ENCODE measurements around the gene ZSCAN5A. TPM values are rescaled to one million over a fixed set of nuclear protein-coding genes. Genes with fewer than 3 reads are reported as not detected.

ZSCAN5A gene
- total and polyA plus RNA-seq, 2 of the 13 experiments (the other 11 are each of a cell fraction or from before 2014, with no cell fraction given) = 9.5 to 17.8 TPM

- TF ChIP-seq ZZZ3 (CRISPR knock-in tag; IDR thresholded peaks at IDR 0.05; ENCODE audit: borderline replicate concordance) = no peak
These were observed 12.6 kb downstream of the ZSCAN5A start (continued) for GRCh38 chr19:56301886-56302620.

- Histone ChIP-seq H3K4me1 (ENCODE audit: insufficient read depth, low read length) (no peaks in the 10 kb centered on the region), H3K9ac (ENCODE audit: insufficient read depth, low read depth, low read length) (no peak overlapping the region), H3K4me3 (replicated peaks in 1 of 3; ENCODE audit: insufficient read depth in 1 of 3, low read depth in 2 of 3, low read length in 3 of 3) (no peak overlapping the region), H3K9me3 (ENCODE audit: low read length) (no peaks in the 10 kb centered on the region), H4K20me1 (ENCODE audit: insufficient read depth, low read length) (no peaks in the 10 kb centered on the region), H3K79me2 (ENCODE audit: insufficient read depth, low read length) (no peaks in the 10 kb centered on the region), H2AFZ (ENCODE audit: low read length) (no peak overlapping the region), H3K27me3 (ENCODE audit: control insufficient read depth in 1 of 2, insufficient read depth in 2 of 2, low read length in 2 of 2) (no peaks in the 10 kb centered on the region), H3K27ac (ENCODE audit: extremely low read length, insufficient read depth, low read length) (no peak overlapping the region), H3K36me3 (replicated peaks in 1 of 2; ENCODE audit: control insufficient read depth in 1 of 2, insufficient read depth in 2 of 2, low read length in 2 of 2) (peaks cover 1 to 17% of the 10 kb centered on the region in 2 experiments; a peak in 4 of 5 replicates), H3K4me2 (ENCODE audit: low read depth, low read length) (no peak overlapping the region)
- no peak for DNase-seq (ENCODE audit: low spot score)
- intact Hi-C loops (cut with micrococcal nuclease; ENCODE audit: unreplicated experiment) = no loop called here
- POLR2A ChIA-PET = no interaction called here
- 79% methylated on average over 5 of the region's 5 CpGs for WGBS (ENCODE audit: low lambda C conversion rate)
- CTCF ChIA-PET (ENCODE audit: low intra/inter-chr PET ratio, low total read pairs) = no interaction called here
- FAIRE-seq = no peak
- in situ Hi-C loops (cut with HindIII; ENCODE audit: extremely low pct_ligation_motif_present, low pct_unique_long_range_greater_than_20kb) = no loop called here
- BruUV-seq (replicated peaks) = no TSS peak
- no peak for ATAC-seq
- no peak for TF ChIP-seq CREBL2 (CRISPR knock-in tag; IDR thresholded peaks at IDR 0.05; ENCODE audit: borderline replicate concordance)
- no peak for TF ChIP-seq RFXAP (CRISPR knock-in tag; IDR thresholded peaks at IDR 0.05; ENCODE audit: borderline replicate concordance)
- no peak for TF ChIP-seq RFX1 (IDR thresholded peaks at IDR 0.05)
- no peak for TF ChIP-seq THAP9 (CRISPR knock-in tag; IDR thresholded peaks at IDR 0.05; ENCODE audit: borderline replicate concordance)
- TF ChIP-seq SNAI1 (CRISPR knock-in tag; IDR thresholded peaks at IDR 0.05; ENCODE audit: borderline replicate concordance) = no peak
- no peak for TF ChIP-seq KIAA2018 (CRISPR knock-in tag; IDR thresholded peaks at IDR 0.05; ENCODE audit: borderline replicate concordance)
- no peak for TF ChIP-seq ZNF660 (CRISPR knock-in tag; IDR thresholded peaks at IDR 0.05; ENCODE audit: borderline replicate concordance, low read depth)
- no peak for TF ChIP-seq JUND (CRISPR knock-in tag; IDR thresholded peaks at IDR 0.05)
- TF ChIP-seq SIX1 (CRISPR knock-in tag; IDR thresholded peaks at IDR 0.05; ENCODE audit: borderline replicate concordance) = no peak
These were observed 13.5 kb downstream of the ZSCAN5A start for GRCh38 chr19:56301155-56301554.

All from HepG2 (cell line).